Tibial artery (tissue), 4 donors: ENCODE data around the gene SLC9A9.

Experiments
- DNase-seq, 2 donors: peaks; one replicate each; pipeline ENCODE4 v3.0.0-alpha.2; 2019
- H3K27ac ChIP-seq, 2 donors: fragments of 200-600 bp; sonication (generic) in 1 of 2; 1 replicate in 1 of 2; 2 replicates in 1 of 2; pipeline ENCODE4 v1.5.1; 2018 to 2019; ENCODE audit warnings: mild to moderate bottlenecking in 1 of 2
- H3K27me3 ChIP-seq, 2 donors: fragments of 200-600 bp; sonication (generic) in 1 of 2; one replicate each; pipeline versions ENCODE4 v1.5.1 to v1.6.0; 2016 to 2019
- H3K36me3 ChIP-seq, 3 donors: fragments of 200-600 bp; sonication (generic) in 2 of 3; one replicate each; pipeline ENCODE4 v1.5.1; 2016 to 2019; ENCODE audit warnings: mild to moderate bottlenecking in 2 of 3
- H3K4me1 ChIP-seq, 4 donors: fragments of 200-600 bp; sonication (generic) in 2 of 4; 1 replicate in 3 of 4; 2 replicates in 1 of 4; pipeline ENCODE4 v1.5.1; 2016 to 2019
- H3K4me3 ChIP-seq, 2 donors: fragments of 200-600 bp; sonication (generic) in 1 of 2; 1 replicate in 1 of 2; 2 replicates in 1 of 2; pipeline ENCODE4 v1.5.1; 2018 to 2019; ENCODE audit warnings: mild to moderate bottlenecking in 2 of 2
- H3K9me3 ChIP-seq, 3 donors: fragments of 200-600 bp; sonication (generic) in 1 of 3; one replicate each; pipeline ENCODE4 v1.5.1; 2016 to 2019
- intact Hi-C: fragments of 100-400 bp; cut with DNase I; formaldehyde crosslinking; loops from one replicate; pipeline ENCODE4 v1.15.0; 2023; ENCODE audit warnings: low total_unique reads
- TF ChIP-seq, protein P1 (sequence below), 2 experiments: fragments of 200-600 bp in 1 of 2; fragments of 450-650 bp in 1 of 2; IDR thresholded peaks; one replicate each; pipeline ENCODE4 v1.5.1; 2017 to 2019; ENCODE audit warnings: antibody characterized with exemption in 2 of 2, mild to moderate bottlenecking in 1 of 2, moderate library complexity in 1 of 2

The SLC9A9 gene

DNA sequence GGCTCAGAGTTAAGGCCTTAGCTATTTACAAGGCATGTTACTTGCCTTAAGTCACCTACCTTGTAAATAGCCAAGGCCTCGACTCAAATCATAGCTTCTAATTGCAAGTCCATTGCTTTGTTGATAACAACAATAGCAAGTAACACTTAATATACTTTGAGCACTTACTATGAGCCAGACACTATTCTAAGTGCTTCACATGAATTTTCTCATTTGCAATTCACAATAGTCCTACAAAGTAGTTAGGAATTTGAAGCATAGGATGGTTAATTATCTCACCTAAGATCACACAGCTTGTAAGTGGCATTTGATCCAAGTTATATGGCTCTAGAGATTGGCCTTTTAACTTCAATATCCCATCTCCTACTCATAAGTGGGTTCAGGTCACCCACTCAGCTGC is 28.4 kb downstream of the SLC9A9 start:
- TF ChIP-seq, protein P1, sequence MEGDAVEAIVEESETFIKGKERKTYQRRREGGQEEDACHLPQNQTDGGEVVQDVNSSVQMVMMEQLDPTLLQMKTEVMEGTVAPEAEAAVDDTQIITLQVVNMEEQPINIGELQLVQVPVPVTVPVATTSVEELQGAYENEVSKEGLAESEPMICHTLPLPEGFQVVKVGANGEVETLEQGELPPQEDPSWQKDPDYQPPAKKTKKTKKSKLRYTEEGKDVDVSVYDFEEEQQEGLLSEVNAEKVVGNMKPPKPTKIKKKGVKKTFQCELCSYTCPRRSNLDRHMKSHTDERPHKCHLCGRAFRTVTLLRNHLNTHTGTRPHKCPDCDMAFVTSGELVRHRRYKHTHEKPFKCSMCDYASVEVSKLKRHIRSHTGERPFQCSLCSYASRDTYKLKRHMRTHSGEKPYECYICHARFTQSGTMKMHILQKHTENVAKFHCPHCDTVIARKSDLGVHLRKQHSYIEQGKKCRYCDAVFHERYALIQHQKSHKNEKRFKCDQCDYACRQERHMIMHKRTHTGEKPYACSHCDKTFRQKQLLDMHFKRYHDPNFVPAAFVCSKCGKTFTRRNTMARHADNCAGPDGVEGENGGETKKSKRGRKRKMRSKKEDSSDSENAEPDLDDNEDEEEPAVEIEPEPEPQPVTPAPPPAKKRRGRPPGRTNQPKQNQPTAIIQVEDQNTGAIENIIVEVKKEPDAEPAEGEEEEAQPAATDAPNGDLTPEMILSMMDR (IDR thresholded peaks at IDR 0.05), result no peak
- Histone ChIP-seq H3K27ac (no peak overlapping the region), H3K36me3 (no peaks in the 10 kb centered on the region), H3K4me3 (no peak overlapping the region), H3K9me3 (no peaks in the 10 kb centered on the region), H3K4me1 (no peaks in the 10 kb centered on the region), H3K27me3 (no peaks in the 10 kb centered on the region)
- DNase-seq, result no peak
- intact Hi-C loops, result no loop called here

DNA sequence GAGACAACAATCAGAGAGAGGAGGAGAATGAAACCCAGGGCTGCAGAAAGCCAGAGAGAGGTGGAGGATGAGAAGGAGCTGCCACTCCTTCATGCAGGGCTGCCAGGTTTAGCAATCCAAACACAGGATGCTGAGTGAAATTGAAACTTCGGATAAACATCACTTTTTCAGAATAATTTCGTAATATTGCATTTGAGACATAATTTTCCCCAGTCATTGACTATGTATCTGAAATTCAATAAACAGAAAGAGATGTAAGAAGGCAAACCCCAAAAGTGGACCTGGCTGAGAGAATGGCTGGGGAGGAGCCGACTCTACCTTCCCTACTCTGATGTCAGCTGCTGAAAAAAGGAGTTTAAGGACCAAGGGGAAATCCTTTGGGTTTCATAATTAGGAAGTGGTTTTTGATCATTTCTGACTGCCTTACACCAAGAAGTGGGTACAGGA is 33.8 kb downstream of the SLC9A9 start:
- DNase-seq, result peak in 1 of 2 donors; percentile 56
- Histone ChIP-seq H3K27me3 (no peaks in the 10 kb centered on the region), H3K4me1 (peaks cover 0 to 20% (median 3%) of the 10 kb centered on the region in 4 donors), H3K36me3 (no peaks in the 10 kb centered on the region), H3K4me3 (no peak overlapping the region), H3K9me3 (no peaks in the 10 kb centered on the region), H3K27ac (peak overlapping the region in 1 of 2 donors; percentile 40)
- TF ChIP-seq, protein P1 (IDR thresholded peaks at IDR 0.05), result no peak
- intact Hi-C loops, result no loop called here

DNA sequence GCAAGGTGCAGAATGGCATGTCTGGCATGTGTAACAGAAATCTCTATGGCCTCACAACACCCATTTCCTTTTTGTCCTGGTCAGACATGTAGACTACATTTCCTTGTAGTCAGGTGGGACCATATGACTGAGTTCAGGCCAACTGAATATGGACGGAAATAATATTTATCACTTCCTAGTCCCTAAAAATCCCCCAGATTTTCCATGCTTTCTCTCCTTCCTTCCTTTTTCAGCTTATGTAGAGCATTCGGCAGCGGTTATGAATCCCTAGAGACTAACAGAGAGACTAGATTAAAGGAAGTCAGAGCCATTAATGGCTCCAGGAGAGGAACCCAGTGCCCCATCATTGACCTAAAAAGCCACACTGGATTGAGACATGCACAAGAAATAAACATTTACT is 35.8 kb downstream of the SLC9A9 start:
- H3K9me3 ChIP-seq, result no peaks in the 10 kb centered on the region
- H3K27ac ChIP-seq, result no peak overlapping the region
- H3K27me3 ChIP-seq, result no peaks in the 10 kb centered on the region
- TF ChIP-seq, protein P1 (IDR thresholded peaks at IDR 0.05), result no peak
- H3K4me3 ChIP-seq, result no peak overlapping the region
- DNase-seq, result no peak
- peaks cover 0 to 29% (median 3%) of the 10 kb centered on the region in 4 donors for H3K4me1 ChIP-seq
- intact Hi-C loops, result no loop called here
- no peaks in the 10 kb centered on the region for H3K36me3 ChIP-seq

DNA sequence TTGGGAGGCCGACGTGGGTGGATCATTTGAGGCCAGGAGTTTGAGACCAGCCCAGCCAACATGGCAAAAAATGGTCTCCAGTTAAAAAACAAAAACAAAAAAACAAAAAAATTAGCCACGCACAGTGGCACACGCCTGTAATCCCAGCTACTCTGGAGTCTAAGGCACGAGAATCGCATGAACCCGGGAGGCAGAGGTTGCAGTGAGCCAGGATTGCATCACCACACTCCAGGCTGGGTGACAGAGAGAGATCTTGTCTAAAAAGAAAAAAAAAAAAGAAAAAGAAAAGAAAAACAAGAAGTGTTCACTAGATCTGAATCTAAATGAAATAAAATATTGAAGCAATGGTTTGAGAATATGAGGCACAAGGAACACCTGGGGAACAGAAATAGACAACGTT is 36.7 kb downstream of the SLC9A9 start:
- Histone ChIP-seq H3K4me1 (peaks cover 0 to 29% (median 3%) of the 10 kb centered on the region in 4 donors), H3K27ac (peak overlapping the region in 1 of 2 donors; percentile 34), H3K9me3 (no peaks in the 10 kb centered on the region), H3K27me3 (no peaks in the 10 kb centered on the region), H3K4me3 (no peak overlapping the region), H3K36me3 (no peaks in the 10 kb centered on the region)
- intact Hi-C loops, result no loop called here
- peak; percentile 79 to 81 for DNase-seq
- TF ChIP-seq, protein P1 (IDR thresholded peaks at IDR 0.05), result no peak

DNA sequence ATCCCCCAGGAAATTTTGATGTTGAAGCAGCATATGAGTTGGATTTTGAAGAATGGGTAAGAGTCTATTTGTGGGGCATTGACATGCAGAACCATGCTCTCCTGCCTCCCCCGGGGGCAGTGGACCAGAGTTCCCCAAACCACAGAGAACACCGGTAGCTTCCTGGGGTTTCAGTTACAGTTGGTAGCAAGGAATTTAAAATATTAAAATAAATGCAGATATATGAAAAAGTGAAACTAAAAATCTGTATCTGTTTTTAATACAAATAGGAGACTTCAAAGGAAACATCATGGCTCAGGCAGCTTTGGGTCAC is 37.4 kb downstream of the SLC9A9 start:
- H3K27ac ChIP-seq, result no peak overlapping the region

More for the DNA sequence above, 37.4 kb downstream of the SLC9A9 start:
- H3K4me1 ChIP-seq, result peaks cover 0 to 29% (median 3%) of the 10 kb centered on the region in 4 donors
- TF ChIP-seq, protein P1 (IDR thresholded peaks at IDR 0.05), result no peak
- H3K9me3 ChIP-seq, result no peaks in the 10 kb centered on the region
- no peaks in the 10 kb centered on the region for H3K36me3 ChIP-seq
- no peaks in the 10 kb centered on the region for H3K27me3 ChIP-seq
- intact Hi-C loops, result no loop called here
- DNase-seq, result no peak
- H3K4me3 ChIP-seq, result no peak overlapping the region
